Measurements from ENCODE around the gene MRPL50.

The MRPL50 gene

DNA sequence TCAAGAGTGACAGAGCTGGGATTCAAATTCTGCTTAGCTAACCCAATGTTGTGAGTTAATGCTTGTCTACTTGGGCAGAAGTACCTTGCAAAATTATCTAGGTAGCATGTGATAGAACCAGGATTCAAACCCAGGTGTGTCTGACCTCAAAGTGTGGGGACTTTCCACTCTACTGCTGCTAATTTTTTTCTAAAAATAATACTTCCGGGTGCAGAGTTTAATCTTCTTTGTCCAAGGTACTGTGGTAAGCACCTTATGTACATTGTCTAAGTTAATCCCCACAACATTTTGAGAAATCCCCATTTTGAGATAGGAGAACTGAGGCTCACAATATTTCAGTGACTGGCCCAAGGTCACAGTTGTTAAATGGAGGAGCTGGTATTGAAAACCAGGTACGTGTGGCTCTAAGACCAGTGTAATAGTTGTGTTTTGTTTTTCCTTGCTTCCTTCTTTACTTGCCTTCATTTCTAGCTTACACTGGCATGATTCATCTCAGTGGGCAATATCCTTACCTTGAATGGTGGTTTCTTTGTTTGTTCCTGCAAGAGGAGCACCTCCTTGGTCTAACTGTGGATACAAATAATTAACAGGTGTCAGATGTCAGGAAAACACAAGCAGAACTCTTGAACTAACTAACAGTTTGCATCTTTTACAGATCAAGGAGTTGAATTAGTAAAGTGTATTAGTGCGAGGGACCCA is 29.7 kb upstream of the MRPL50 start:
- Histone ChIP-seq H3K36me3 (no peaks in the 10 kb centered on the region), H3K9me3 (no peaks in the 10 kb centered on the region), H3K4me3 (ENCODE audit: low read depth in 1 of 2, low read length in 1 of 2) (no peak overlapping the region), H3K27ac (no peak overlapping the region), H3K27me3 (no peaks in the 10 kb centered on the region), H3K4me1 (ENCODE audit: control insufficient read depth in 1 of 2, insufficient read depth in 1 of 2, low read depth in 1 of 2, low read length in 1 of 2) (no peaks in the 10 kb centered on the region)
- TF ChIP-seq, protein P1, sequence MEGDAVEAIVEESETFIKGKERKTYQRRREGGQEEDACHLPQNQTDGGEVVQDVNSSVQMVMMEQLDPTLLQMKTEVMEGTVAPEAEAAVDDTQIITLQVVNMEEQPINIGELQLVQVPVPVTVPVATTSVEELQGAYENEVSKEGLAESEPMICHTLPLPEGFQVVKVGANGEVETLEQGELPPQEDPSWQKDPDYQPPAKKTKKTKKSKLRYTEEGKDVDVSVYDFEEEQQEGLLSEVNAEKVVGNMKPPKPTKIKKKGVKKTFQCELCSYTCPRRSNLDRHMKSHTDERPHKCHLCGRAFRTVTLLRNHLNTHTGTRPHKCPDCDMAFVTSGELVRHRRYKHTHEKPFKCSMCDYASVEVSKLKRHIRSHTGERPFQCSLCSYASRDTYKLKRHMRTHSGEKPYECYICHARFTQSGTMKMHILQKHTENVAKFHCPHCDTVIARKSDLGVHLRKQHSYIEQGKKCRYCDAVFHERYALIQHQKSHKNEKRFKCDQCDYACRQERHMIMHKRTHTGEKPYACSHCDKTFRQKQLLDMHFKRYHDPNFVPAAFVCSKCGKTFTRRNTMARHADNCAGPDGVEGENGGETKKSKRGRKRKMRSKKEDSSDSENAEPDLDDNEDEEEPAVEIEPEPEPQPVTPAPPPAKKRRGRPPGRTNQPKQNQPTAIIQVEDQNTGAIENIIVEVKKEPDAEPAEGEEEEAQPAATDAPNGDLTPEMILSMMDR (IDR thresholded peaks at IDR 0.05) = no peak

DNA sequence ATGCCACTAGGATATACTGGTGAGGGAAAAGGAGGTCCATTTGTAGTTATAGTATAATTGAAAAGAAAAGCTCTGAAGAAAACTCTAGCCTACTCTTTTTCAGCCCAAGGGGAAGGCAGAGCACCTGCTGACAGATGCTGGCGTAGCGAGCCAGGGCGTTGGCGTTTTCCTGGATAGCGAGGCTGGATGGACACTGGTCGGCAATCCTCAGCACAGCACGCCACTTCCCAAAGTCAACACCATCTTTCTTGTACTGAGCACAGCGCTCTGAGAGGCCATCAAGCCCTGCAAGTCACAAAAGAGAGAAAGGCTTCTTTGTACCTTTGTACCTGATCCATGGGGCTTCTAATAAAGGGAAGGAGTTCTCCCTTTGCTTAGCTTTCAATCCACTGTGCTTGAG is 28.9 kb upstream of the MRPL50 start:
- Histone ChIP-seq H3K4me1 (ENCODE audit: control insufficient read depth in 1 of 2, insufficient read depth in 1 of 2, low read depth in 1 of 2, low read length in 1 of 2) (no peaks in the 10 kb centered on the region), H3K27ac (no peak overlapping the region), H3K36me3 (no peaks in the 10 kb centered on the region), H3K4me3 (ENCODE audit: low read depth in 1 of 2, low read length in 1 of 2) (no peak overlapping the region), H3K27me3 (no peaks in the 10 kb centered on the region), H3K9me3 (no peaks in the 10 kb centered on the region)
- TF ChIP-seq, protein P1 (IDR thresholded peaks at IDR 0.05) = no peak

DNA sequence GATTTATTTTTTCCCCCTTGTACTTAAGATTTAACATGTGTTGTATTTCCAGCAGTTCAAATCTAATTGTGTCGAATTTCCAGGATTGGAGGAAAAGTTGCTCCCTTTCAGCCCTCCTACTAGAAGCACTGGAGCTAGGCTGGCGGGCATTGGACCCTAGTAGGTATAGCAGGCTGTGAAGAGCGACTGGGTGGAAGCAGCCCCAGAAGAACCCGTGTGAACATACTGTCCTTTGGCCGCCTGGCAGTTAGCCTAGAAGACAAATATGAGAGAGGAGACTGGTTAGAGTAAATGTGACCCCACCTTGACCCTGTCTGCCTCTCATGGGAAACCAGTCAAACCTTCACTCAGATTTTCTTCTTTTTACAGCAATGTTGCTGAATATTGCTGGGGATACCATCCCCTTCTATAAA is 23.2 kb upstream of the MRPL50 start:
- Histone ChIP-seq H3K4me3 (ENCODE audit: low read depth in 1 of 2, low read length in 1 of 2) (no peak overlapping the region), H3K27me3 (no peaks in the 10 kb centered on the region), H3K27ac (no peak overlapping the region), H3K36me3 (no peaks in the 10 kb centered on the region), H3K4me1 (ENCODE audit: control insufficient read depth in 1 of 2, insufficient read depth in 1 of 2, low read depth in 1 of 2, low read length in 1 of 2) (peaks cover 7 to 17% of the 10 kb centered on the region in 2 experiments), H3K9me3 (no peaks in the 10 kb centered on the region)
- TF ChIP-seq, protein P1 (IDR thresholded peaks at IDR 0.05) = no peak

DNA sequence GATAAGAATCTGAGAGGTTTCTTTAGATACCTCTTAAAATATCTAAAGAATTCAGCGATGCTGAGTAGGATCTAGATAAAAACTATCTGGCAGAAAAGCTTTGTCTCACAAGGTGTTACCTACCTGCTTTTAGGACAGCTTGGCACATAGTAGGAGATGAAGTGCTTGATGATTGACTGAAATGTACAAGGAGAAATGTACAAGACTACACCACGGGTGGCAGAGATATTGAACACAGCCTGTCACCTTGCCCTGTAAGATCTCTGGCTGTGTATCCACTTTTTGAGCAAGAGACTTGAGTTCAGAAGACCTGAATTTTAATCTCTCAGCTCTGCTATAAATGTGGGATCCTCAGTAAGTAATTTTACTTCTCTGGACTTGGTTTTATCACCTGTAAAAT is 21.4 kb upstream of the MRPL50 start:
- H3K9me3 ChIP-seq = no peaks in the 10 kb centered on the region
- TF ChIP-seq, protein P1 (IDR thresholded peaks at IDR 0.05) = no peak

DNA sequence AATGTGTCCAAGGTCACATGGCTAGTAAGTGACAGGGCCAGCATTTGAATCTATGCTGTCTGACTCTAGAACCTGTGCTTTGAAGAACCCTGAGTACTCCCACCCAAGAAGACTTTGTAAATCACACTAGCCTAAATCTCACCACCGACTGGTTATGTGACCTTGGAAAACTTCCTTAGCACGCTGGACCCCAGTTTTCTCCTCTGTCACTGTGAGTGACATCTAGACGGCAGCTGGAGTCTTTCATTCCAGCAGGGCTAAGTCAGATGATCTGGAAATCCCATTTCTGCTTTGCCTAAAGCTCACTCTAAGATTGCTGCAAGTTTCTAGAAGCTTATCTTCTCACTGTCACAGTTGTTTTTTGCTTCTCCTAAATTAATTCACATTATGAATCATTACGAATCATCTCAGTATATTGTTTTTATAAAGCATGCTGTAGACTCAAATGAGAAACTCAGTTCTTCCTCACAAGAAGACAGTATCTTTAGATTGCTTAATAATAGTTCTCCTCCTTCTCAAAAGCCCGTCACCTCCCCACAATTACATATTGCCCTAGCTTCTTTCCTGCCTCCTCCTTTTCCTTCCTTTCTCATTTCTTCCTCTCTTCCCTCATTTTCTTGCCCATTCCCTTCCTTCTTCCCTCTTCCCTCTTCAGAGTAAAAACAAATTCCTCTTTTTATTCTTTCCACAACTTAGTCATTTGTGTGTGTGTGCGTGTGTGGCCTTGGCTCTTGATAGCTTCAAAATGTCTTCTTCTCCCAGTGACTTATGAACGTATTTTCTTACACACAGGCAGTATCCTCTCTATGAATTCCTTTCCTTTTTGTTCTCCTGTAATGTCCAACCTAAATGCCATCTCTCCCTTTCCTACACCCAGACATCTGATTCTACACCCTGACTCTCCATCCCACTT is 20.4 kb upstream of the MRPL50 start:
- Histone ChIP-seq H3K4me3 (ENCODE audit: low read depth in 1 of 2, low read length in 1 of 2) (no peak overlapping the region), H3K27me3 (no peaks in the 10 kb centered on the region), H3K4me1 (ENCODE audit: control insufficient read depth in 1 of 2, insufficient read depth in 1 of 2, low read depth in 1 of 2, low read length in 1 of 2) (peaks cover 7 to 17% of the 10 kb centered on the region in 2 experiments), H3K36me3 (no peaks in the 10 kb centered on the region), H3K9me3 (no peaks in the 10 kb centered on the region), H3K27ac (no peak overlapping the region)
- TF ChIP-seq, protein P1 (IDR thresholded peaks at IDR 0.05) = no peak

More for the DNA sequence above, 21.4 kb upstream of the MRPL50 start:
- Histone ChIP-seq H3K36me3 (no peaks in the 10 kb centered on the region), H3K4me1 (ENCODE audit: control insufficient read depth in 1 of 2, insufficient read depth in 1 of 2, low read depth in 1 of 2, low read length in 1 of 2) (peaks cover 7 to 17% of the 10 kb centered on the region in 2 experiments), H3K4me3 (ENCODE audit: low read depth in 1 of 2, low read length in 1 of 2) (no peak overlapping the region), H3K27ac (no peak overlapping the region), H3K27me3 (no peaks in the 10 kb centered on the region)

Data from neutrophil (primary cell).